DMS79 treated with DMSO at 0.1 percent for 48 hours (cell line): Measurements from ENCODE around the gene CAD.
"Not testable (repeated sequence)": the region's sequence is repeated elsewhere in the genome, so short reads cannot be mapped to it uniquely, and the experiment has no call there.

Experiments used
- DNase-seq: peaks from one replicate; lab custom pipeline; 2025; lab: John Stamatoyannopoulos, UW

Gene CAD

DNA sequence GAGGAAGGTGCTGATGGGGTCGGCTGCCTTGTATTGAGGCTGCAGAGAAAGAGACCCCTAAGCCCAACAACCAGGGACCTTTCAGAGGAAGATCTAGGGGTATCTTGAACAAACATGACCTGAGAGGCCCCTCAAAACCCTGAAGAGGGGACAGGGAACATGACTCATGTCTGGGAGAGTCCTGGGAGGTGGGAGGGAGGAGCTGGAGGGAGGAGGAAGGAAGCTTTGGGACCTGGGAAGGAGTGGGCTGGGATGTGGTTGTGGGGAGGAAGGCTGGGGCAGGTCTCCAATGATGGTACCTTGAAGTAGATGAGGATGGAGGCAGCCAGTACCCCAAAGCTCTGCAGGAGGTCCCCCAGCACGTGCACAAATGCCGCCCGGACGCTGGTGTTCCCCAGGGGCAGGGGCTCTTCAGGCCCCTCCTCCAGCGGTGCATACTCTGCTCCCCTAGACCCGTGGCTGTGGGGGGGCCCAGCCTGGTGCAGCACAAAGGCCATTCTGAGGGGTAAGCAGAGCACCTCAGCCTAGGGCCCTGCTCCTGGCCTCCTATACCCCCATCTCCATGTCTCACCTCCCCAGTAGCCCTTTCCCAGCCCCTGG lies 39.8 kb downstream of the CAD start:
- no peak for DNase-seq

DNA sequence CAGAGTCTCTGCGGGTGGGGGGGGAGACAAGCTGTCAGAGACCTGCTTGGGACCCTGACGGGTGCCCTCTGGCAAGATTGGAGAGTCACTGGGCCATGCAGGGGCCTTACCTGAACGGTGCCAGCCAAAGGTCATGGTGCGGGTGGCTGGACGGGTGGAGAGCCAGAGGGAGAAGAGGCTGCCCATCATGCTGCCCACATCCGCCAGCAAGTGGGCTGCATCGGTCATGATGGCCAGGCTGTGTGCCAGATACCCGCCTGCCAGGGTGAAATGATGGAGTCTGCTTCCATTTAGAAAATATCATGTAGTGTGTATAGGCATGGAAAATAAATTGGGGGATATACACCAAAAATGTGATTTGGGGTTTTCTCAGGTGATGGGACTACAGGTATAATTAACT lies 40.9 kb downstream of the CAD start:
- no peak for DNase-seq

- DNase-seq = no peak
Measured at GRCh38 chr2:27261241-27261925, 44.2 kb downstream of the CAD start.

- no peak for DNase-seq
Measured at GRCh38 chr2:27261926-27262298, 44.7 kb downstream of the CAD start.

GRCh38 chr2:27262379-27263286 lies 45.5 kb downstream of the CAD start, which contains the start of gene SLC30A3:
Gene SLC30A3 (minus strand): TSS chr2:27263047. CDS start chr2:27262906, 141 bp downstream.
- peak; percentile 17 for DNase-seq

DNA sequence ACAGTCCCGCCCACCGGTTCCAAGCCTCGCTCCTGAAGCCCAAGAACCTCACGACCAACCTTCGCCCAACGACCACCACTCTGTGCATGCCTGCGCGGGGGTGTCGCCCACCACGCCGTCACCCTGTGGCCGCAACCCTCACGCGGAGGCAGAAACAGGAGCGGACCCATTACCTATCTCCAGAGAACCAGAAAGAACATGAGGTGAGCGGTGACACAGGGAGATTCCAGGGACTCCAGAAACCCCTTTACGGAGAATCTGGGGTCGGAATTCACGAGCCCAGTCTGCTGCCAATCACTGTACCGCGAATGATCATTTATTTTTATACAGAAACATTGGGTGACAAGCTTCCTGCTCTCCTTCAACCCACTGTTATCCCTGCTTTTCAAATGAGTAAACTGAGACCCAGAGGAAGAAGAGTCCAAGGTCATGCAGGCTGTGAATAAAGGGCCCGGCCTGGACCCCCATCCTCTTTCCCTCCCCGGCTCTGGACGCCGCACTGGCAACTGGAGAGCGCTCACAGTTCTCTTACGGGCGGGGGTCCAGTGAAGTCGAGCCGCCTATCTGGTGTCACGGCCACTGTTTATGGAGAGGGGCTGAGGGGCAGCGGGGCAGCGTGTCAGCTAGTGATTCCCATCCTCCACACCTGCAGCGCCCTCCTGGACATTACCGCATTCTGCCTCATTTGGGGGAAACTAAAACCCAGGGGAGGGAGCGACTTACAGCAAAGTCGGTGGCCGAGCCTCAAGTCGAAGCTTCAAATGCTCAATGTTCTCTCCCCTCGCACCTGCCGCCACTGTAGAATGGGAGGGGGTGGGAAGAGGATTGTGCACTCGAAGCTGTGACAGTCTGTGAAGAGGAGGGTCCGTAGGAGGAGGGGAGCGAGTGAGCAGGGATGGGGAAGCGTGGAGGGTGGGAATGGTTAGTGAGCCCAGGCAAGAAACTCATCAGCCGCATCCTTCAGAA lies 46.4 kb downstream of the CAD start:
- peak; percentile 20 for DNase-seq

- DNase-seq = peak; percentile 20
Measured at GRCh38 chr2:27264253-27264752, 47.1 kb downstream of the CAD start.

GRCh38 chr2:27264753-27265535 lies 47.8 kb downstream of the CAD start:
- DNase-seq = peak; percentile 66

- DNase-seq = no peak
Measured at GRCh38 chr2:27265536-27265870, 48.3 kb downstream of the CAD start.

- not testable (repeated sequence) for DNase-seq
Measured at GRCh38 chr2:27268296-27268695, 51.1 kb downstream of the CAD start.

DNA sequence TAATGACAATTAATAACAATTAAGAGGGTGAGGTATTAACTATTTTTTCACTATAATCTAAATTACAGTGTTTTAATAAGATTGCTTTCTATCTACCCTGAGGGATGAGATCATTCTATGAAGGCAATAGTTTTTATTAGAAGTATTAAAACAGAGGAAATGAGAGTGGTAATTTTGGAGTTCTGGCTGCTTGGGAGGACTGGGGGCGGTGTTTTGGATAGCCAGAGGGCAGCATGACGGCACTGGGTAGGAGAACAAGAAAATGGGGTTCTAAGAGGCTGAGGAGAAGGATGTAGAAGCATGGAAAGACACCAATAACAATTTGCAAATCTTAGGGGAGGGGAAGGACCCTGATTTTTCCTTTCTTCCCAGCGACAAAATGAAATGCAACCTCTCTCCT lies 53.0 kb downstream of the CAD start:
- DNase-seq = no peak

DNA sequence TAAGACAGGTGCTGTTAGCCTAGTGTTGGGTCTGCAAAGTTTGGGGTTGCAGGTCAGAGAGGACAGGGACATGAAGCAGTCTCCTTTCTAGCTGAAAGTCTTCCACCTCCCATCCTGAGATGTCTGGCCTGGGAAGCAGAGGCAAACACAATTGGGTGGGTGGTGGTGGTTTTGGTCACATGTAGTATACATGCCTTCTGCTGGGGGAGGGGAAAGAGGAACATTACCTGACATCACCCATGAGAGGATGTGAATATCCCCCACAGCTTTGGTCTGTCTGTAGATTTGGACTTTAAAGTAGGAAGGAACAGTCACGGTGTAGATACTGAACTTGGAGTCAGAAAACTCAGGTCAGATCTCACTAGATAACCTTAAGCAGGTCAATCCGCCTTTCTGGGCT lies 53.5 kb downstream of the CAD start:
- no peak for DNase-seq

DNA sequence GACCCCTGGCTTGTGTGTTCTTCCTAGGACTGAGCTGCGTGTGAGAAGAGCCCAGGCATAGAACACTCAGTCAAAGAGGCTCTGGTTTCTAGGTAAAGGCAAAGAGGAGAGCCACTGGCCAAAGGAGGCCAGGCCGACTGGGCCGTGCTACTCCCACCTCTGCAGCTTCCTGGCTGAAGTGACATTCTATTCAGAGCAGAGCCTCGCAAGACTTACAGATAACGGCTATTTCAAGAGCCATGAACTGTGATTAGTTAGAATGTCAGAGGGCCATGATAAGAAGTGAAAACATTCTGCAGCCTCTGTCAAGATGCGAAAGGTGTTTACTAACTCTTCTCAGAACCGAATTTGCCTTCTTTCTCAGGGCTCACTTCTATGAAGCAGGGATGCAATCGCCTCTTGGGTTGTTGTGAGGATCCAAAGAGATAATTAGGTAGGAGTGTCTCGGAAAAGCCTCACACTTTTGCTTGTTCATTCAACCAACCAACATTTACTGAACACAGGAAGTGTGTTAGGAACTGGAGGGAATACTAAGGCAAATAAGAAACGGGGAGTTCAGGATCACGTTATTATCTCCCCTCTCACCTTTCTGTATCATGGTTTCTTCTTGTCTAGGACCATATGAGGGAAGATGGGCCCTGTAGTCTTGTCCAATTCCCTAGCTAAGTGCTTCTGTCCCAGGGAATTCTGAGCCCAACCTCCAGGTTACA lies 54.6 kb downstream of the CAD start:
- DNase-seq = no peak

DNA sequence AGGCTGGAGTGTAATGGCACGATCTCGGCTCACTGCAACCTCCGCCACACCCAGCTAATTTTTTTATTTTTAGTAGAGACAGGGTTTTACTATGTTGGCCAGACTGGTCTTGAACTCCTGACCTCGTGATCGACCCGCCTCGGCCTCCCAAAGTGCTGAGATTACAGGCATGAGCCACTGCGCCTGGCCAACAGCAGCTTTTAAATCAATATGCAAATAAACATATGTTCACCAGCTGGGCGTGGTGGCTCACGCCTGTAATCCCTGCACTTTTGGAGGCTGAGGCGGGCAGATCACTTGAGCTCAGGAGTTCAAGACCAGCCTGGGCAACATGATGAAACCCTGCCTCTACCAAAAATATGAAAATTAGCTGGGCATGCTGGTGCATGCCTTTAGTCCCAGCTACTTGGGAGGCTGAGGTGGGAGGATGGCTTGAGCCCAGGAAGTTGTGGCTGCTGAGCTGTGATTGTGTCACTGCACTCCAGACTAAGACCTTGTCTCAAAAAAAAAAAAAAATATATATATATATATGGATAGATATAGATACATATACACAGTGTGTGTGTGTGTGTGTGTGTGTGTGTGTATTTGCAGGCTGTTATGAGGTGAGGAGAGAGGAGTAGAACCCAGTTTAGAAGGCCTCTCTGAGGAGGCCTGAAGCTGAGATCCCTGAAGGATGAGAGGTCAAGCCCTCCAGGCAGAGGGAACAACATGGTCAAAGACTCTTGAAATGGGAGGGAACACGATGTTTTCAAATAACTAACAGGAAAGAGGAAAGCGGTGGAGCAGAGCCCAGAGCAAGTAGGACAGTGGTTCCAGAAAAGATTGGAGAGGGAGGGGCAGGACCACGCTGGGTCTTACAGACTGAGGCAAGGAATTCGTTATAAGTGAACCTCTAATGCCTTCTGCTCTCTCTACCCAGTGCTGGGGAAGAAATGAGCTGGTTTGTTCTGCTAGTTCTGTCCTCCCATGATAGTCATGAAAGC lies 55.7 kb downstream of the CAD start:
- not testable (repeated sequence) for DNase-seq

DNA sequence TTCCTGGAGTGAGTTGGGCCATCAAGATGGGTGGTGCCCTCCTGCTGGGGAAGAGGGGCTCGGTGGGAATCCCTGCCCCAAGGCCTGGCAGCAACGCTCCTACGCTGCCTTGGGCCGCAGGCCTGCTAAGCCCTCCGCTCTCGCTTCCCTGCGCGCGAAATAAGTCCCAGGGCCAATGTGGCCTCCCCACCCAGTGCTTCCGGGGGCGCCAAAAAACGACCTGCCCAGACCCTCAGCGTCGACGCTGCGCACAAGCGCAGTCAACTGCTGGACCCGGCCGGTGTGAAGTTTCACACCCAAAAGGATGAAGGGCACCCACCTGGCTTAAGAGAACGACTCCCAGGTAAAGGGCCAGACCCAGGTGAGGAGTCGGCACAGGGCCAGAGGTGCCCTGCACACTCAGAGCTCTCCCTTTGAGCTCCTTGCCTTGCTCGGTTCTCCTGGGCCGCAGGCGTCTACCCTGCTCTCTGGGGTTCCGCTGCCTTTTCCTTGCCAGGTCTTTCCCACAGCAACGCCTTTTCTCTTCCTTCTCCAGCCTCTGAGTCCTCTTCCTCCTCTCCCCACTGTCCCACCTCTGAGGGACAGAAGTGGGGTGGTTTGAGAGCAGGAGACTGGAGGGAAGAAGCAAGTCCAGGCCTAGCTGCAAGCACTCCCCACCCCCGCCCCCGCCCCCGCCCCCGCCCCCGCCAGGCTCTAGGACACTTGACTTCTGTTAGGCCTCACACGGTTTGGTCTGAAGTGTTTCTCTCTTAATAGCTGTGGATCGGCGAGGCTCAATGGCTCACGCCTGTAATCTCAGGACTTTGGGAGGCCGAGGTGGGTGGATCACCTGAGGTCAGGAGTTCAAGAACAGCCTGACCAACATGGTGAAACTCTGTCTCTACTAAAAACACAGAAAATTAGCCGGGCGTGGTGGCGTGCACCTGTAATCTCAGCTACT lies 58.3 kb downstream of the CAD start, which contains the start of gene DNAJC5G:
DNAJC5G (plus strand) TSS at position 223 of the 940 bp plus-strand sequence. CDS start 1,296 bp downstream, outside the sequence.
- DNase-seq = no peak

DNA sequence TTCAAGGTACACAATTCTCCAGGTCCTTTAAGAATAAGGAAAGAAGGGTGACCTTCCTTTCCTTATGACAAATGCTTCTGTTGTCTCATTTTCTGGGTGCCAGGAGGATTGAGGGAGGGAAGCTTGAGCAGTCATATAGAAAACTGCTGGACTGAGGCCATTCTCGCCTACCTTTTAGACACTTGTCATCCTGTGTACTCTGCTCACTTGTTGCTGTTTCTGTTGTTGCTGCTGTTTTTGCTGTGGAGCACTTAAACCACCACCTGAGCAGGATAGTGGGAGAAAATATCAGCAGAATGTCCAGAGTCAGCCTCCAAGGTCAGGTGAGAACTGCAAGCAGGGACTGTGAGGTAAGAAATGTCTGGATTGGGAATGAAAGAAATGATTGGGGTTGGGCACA lies 60.8 kb downstream of the CAD start:
- DNase-seq = no peak

GRCh38 chr2:27280826-27281225 lies 63.7 kb downstream of the CAD start:
- DNase-seq = no peak

DNA sequence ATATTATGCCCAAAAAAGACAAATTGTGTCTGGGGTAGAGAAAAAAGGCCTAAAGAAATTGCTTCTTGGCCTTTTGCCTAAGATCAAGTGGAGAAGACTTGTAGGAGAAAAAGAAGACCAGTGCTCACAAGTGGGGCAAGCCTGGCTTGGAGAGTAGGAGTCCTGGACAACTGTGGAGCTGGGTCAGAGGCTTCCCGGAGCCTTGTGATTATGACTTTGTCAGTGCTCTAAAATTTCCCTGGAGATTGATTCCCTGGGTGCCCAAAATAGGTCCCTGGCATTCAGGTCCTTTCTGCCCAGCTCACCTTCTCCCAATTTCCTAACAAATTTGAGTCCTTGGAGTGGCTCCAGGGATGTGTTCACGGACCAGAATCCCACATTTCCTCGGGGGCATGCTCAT lies 64.3 kb downstream of the CAD start:
- no peak for DNase-seq
